ENCODE results near the gene BHMT. TPM values are rescaled to one million over a fixed set of nuclear protein-coding genes. Genes with fewer than 3 reads are reported as not detected.

Gene BHMT
- total RNA-seq, 1 donor from 2014 or later = not detected

- Histone ChIP-seq H3K4me3 (no peak overlapping the region), H3K27ac (no peak overlapping the region), H3K9me3 (no peaks in the 10 kb centered on the region), H3K4me1 (no peaks in the 10 kb centered on the region), H3K27me3 (no peaks in the 10 kb centered on the region), H3K36me3 (no peaks in the 10 kb centered on the region)
- intact Hi-C loops (cut with DNase I) = no loop called here
- no peak for DNase-seq (ENCODE audit: low spot score in 2 of 2)
- TF ChIP-seq CTCF (IDR thresholded peaks at IDR 0.05) = no peak
These were observed 69.9 kb downstream of the BHMT start for GRCh38 chr5:79181419-79182022.

Other genes starting within 250 kb of the BHMT start
- gene ARSB, start 126.5 kb upstream of the BHMT start, total RNA-seq = 18.6 TPM
- gene DMGDH, start 42.1 kb upstream of the BHMT start, total RNA-seq = 0.75 TPM
- gene BHMT2, start 42.0 kb upstream of the BHMT start, total RNA-seq = 2.9 TPM
- 5.2 TPM for gene JMY, start 124.3 kb downstream of the BHMT start, total RNA-seq

Measured in ascending aorta (tissue), 2 donors.